ENCODE measurements around the gene AKAP8. TPM values are rescaled to one million over a fixed set of nuclear protein-coding genes. Genes with fewer than 3 reads are reported as not detected.
A peak's percentile ranks its signal among the peaks of the same experiment; 100 is the strongest.

AKAP8 gene
- total RNA-seq, 1 donor from 2014 or later, result 27.7 TPM

DNA sequence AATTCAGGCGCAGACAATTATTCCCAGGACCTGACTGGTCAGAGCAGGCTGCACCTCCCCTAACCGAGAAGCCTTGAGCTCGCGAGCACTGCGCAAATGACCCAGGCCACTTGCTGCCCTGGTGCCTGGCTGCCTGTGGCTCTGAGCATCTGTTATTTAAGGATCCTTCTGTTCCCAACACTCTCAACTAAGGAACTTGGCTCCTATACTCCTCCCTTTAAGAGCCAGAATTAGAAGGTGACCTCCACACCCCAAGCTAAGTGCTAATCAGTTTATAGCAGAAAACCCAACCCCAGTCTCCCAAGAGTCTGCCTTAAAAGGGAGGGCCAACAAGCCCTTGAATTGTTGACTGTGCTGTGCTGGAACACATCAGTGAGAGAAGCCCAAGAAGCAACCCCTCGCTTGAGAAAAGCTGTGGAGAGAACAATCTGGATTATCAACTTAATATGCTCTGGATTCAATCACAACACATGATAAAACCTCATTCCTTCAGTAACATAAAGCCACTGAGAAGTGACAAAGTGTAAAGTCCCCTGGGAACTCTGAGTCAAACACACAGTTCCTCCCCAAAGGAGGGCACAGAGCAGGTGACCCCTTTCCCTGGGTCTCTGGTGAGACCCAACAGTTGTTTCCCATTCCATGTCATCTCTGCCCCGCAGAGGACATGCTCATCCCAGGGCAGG, 24.7 kb upstream of the AKAP8 start:
- no peak overlapping the region for H3K4me3 ChIP-seq
- peak overlapping the region; percentile 56 for H3K27ac ChIP-seq
- no peaks in the 10 kb centered on the region for H3K27me3 ChIP-seq
- peaks cover 0 to 43% of the 10 kb centered on the region in 2 donors for H3K36me3 ChIP-seq
- TF ChIP-seq POLR2AphosphoS5 (IDR thresholded peaks at IDR 0.05; ENCODE audit: insufficient read depth in 1 of 2, low read depth in 1 of 2) (peak in 1 of 2 donors; percentile 37), POLR2A (IDR thresholded peaks at IDR 0.05) (no peak)
- TF ChIP-seq, protein P1, sequence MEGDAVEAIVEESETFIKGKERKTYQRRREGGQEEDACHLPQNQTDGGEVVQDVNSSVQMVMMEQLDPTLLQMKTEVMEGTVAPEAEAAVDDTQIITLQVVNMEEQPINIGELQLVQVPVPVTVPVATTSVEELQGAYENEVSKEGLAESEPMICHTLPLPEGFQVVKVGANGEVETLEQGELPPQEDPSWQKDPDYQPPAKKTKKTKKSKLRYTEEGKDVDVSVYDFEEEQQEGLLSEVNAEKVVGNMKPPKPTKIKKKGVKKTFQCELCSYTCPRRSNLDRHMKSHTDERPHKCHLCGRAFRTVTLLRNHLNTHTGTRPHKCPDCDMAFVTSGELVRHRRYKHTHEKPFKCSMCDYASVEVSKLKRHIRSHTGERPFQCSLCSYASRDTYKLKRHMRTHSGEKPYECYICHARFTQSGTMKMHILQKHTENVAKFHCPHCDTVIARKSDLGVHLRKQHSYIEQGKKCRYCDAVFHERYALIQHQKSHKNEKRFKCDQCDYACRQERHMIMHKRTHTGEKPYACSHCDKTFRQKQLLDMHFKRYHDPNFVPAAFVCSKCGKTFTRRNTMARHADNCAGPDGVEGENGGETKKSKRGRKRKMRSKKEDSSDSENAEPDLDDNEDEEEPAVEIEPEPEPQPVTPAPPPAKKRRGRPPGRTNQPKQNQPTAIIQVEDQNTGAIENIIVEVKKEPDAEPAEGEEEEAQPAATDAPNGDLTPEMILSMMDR (IDR thresholded peaks at IDR 0.05), result no peak
- peaks cover 69% of the 10 kb centered on the region for H3K4me1 ChIP-seq
- intact Hi-C loops (cut with DNase I), result no loop called here
- no peaks in the 10 kb centered on the region for H3K9me3 ChIP-seq
- no peak for DNase-seq (ENCODE audit: extremely low spot score in 2 of 2)

DNA sequence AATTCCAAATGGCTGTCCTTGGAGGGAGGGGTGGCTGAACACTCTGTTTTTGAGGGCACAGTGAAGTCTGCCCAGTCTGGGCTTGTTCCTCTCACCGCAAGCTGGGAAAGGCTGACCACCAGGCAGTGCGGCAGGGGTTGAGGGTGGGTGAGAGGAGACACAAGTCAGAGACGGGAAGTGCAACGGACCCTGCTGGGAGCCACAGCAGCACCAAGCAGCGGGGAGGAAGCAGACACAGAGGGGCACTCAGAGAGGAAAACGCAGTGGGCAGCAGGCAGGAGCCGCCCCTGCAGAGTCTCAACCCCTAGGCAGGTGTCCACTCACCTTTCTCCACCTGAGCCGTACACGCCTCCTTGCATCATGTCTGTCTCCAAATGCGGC, 23.6 kb upstream of the AKAP8 start:
- Histone ChIP-seq H3K4me3 (no peak overlapping the region), H3K4me1 (peaks cover 67% of the 10 kb centered on the region), H3K36me3 (peaks cover 0 to 54% of the 10 kb centered on the region in 2 donors), H3K27ac (peak overlapping the region; percentile 56), H3K27me3 (no peaks in the 10 kb centered on the region), H3K9me3 (no peaks in the 10 kb centered on the region)
- intact Hi-C loops (cut with DNase I), result no loop called here
- TF ChIP-seq, protein P1 (IDR thresholded peaks at IDR 0.05), result no peak
- TF ChIP-seq POLR2AphosphoS5 (IDR thresholded peaks at IDR 0.05; ENCODE audit: insufficient read depth in 1 of 2, low read depth in 1 of 2) (no peak), POLR2A (IDR thresholded peaks at IDR 0.05) (no peak)
- DNase-seq (ENCODE audit: extremely low spot score in 2 of 2), result no peak

DNA sequence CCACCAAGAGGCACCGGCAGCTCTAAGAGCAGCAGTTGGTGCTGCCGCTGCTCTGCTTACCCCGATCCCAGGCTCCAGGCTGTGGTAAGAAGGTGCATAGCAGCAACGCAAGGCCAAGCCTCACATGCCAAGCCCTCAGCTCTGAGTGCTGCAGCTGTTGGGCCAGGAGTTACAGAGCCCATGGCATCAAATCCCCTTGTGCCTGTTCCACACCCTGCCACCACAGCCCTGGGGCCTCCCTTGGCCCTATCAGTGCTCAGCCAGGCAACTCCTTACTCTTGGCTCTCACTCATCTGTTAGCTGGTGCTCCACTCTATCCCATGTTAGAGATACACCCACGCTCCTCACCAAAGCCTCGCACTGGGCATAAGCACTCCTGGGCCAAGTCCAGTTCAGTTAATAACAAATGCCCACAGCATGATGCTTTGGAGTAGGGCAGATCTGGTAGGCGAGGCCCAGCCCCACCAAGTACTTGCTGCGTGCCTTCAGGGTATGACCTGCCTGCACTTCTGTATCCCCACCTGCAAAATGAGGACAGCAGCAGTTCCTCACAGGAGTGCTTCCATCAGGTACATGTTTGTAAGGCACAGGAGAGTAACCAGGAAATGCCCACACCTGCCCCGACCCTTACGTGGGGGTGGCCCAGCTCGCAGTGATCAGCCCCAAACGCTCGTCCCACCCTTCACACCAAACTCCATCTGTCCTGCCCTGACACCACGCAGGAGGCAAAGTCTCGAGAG, 23.0 kb upstream of the AKAP8 start:
- DNase-seq (ENCODE audit: extremely low spot score in 2 of 2), result no peak
- Histone ChIP-seq H3K27me3 (no peaks in the 10 kb centered on the region), H3K36me3 (peaks cover 0 to 60% of the 10 kb centered on the region in 2 donors), H3K9me3 (no peaks in the 10 kb centered on the region), H3K4me3 (no peak overlapping the region), H3K27ac (peak overlapping the region; percentile 56), H3K4me1 (peaks cover 61% of the 10 kb centered on the region)
- TF ChIP-seq, protein P1 (IDR thresholded peaks at IDR 0.05), result no peak
- intact Hi-C loops (cut with DNase I), result no loop called here

DNA sequence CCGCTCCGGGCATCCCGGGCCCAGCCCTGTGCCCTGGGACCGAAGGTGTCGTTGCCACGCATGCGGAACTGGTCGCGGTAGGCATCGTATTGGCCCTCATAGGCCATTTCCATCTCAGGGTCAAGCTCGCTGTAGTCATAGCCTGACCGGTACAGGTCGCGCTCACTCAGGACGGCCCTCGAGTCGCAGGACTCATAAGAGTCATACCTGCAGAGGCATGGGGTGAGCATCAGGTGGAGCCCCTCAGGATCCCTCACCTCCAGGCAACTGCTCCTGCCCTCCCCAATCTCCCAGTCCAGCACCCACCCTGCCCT, 21.8 kb upstream of the AKAP8 start:
- DNase-seq (ENCODE audit: extremely low spot score in 2 of 2), result no peak
- intact Hi-C loops (cut with DNase I), result no loop called here
- Histone ChIP-seq H3K27me3 (no peaks in the 10 kb centered on the region), H3K9me3 (no peaks in the 10 kb centered on the region), H3K4me1 (peaks cover 52% of the 10 kb centered on the region), H3K4me3 (no peak overlapping the region), H3K36me3 (peaks cover 0 to 72% of the 10 kb centered on the region in 2 donors), H3K27ac (peak overlapping the region; percentile 1)
- TF ChIP-seq POLR2AphosphoS5 (IDR thresholded peaks at IDR 0.05; ENCODE audit: insufficient read depth in 1 of 2, low read depth in 1 of 2), result no peak
- no peak for TF ChIP-seq POLR2A (IDR thresholded peaks at IDR 0.05)

DNA sequence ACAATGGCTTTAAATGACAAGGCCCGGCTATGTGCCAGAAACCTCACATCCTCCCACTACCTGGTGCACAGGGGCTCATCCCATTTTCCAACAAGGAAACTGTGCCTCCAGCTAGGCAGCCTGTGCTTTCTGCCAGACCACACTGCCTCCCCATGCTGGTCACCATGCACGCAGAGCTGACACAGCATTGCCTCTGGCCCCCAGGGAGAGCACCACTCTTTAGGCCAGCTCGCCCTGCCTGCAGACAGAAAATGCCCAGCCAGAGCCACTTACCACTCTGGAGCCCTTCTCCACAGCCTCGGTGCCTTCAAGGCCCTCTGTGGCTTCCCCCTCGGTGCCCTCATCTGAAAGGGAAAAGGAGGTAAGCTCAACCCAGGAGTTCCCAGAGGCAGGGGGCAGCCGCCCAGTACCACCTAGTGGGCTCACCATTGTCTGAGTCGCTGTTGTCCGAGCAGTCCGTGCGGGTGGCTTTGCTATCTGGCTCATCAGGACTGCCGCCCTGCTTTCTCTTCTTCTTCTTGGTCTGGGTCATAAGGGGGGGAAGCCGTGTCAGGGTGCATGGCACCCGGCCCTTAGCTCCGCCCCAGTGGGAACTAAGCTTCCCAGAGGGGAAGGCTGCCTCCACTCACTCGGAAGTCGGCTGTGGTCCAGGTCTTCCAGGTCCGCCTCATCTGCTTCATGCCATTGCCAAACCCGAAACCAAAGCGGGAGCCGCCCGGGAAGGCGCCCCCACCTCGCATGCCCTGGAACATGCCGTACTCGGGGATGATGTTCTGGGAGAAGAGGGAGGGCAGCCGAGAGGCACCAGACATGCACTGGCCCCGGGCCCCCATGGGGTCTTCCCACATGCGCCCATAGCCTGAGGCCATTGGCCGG, 21.2 kb upstream of the AKAP8 start:
- Histone ChIP-seq H3K4me1 (peaks cover 47% of the 10 kb centered on the region), H3K27me3 (no peaks in the 10 kb centered on the region), H3K36me3 (peaks cover 0 to 74% of the 10 kb centered on the region in 2 donors), H3K9me3 (no peaks in the 10 kb centered on the region), H3K4me3 (no peak overlapping the region), H3K27ac (peak overlapping the region; percentile 1)
- TF ChIP-seq POLR2AphosphoS5 (IDR thresholded peaks at IDR 0.05; ENCODE audit: insufficient read depth in 1 of 2, low read depth in 1 of 2) (peak in 1 of 2 donors; percentile 22), POLR2A (IDR thresholded peaks at IDR 0.05) (no peak)
- TF ChIP-seq, protein P1 (IDR thresholded peaks at IDR 0.05), result no peak
- intact Hi-C loops (cut with DNase I), result no loop called here
- no peak for DNase-seq (ENCODE audit: extremely low spot score in 2 of 2)

Measured in vagina (tissue), 2 donors.